Gastrocnemius medialis (tissue), 4 donors: Measurements from ENCODE around the gene NRCAM.

Source experiments
- CTCF ChIP-seq, 5 experiments: fragments of 450-650 bp in 3 of 5; fragments of 200-600 bp in 2 of 5; sonication (generic) in 2 of 5; IDR thresholded peaks in 4 of 5; conservative IDR thresholded peaks in 1 of 5; 1 replicate in 4 of 5; 2 replicates in 1 of 5; pipeline ENCODE4 v1.5.1; 2016 to 2019; ENCODE audit warnings: antibody characterized with exemption in 5 of 5, mild to moderate bottlenecking in 3 of 5, moderate library complexity in 3 of 5
- POLR2A ChIP-seq, 2 donors: fragments of 450-650 bp; IDR thresholded peaks; one replicate each; pipeline ENCODE4 v1.6.1; 2017; ENCODE audit warnings: antibody characterized with exemption in 2 of 2, mild to moderate bottlenecking in 2 of 2, moderate library complexity in 2 of 2

GRCh38 chr7:108124820-108125219 is 331.4 kb downstream of the NRCAM start:
- no peak for TF ChIP-seq CTCF (IDR thresholded peaks at IDR 0.05 in 4 of 5, conservative IDR thresholded peaks at IDR 0.05 in 1 of 5)
- TF ChIP-seq POLR2A (IDR thresholded peaks at IDR 0.05): no peak
